ENCODE data around the gene CHN2.

CHN2 gene

GRCh38 chr7:29296421-29296820, 101.8 kb downstream of the CHN2 start:
- TF ChIP-seq, protein P1, sequence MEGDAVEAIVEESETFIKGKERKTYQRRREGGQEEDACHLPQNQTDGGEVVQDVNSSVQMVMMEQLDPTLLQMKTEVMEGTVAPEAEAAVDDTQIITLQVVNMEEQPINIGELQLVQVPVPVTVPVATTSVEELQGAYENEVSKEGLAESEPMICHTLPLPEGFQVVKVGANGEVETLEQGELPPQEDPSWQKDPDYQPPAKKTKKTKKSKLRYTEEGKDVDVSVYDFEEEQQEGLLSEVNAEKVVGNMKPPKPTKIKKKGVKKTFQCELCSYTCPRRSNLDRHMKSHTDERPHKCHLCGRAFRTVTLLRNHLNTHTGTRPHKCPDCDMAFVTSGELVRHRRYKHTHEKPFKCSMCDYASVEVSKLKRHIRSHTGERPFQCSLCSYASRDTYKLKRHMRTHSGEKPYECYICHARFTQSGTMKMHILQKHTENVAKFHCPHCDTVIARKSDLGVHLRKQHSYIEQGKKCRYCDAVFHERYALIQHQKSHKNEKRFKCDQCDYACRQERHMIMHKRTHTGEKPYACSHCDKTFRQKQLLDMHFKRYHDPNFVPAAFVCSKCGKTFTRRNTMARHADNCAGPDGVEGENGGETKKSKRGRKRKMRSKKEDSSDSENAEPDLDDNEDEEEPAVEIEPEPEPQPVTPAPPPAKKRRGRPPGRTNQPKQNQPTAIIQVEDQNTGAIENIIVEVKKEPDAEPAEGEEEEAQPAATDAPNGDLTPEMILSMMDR (IDR thresholded peaks at IDR 0.05; ENCODE audit: control extremely low read depth, extremely low read depth, low read depth, missing control alignments), result no peak
- DNase-seq (ENCODE audit: extremely low spot score), result no peak
- POLR2A ChIA-PET, result no interaction called here
- CTCF ChIA-PET, result interaction anchor here (1.1 kb wide), 2 partner anchors 23 to 42 kb away, joined by 3 read pairs; no protein-coding TSS in a partner anchor

- CTCF ChIA-PET, result no interaction called here
- DNase-seq (ENCODE audit: extremely low spot score), result no peak
- TF ChIP-seq, protein P1 (IDR thresholded peaks at IDR 0.05; ENCODE audit: control extremely low read depth, extremely low read depth, low read depth, missing control alignments), result no peak
- POLR2A ChIA-PET, result no interaction called here
Observed at GRCh38 chr7:29297194-29297890, 102.8 kb downstream of the CHN2 start.

DNA sequence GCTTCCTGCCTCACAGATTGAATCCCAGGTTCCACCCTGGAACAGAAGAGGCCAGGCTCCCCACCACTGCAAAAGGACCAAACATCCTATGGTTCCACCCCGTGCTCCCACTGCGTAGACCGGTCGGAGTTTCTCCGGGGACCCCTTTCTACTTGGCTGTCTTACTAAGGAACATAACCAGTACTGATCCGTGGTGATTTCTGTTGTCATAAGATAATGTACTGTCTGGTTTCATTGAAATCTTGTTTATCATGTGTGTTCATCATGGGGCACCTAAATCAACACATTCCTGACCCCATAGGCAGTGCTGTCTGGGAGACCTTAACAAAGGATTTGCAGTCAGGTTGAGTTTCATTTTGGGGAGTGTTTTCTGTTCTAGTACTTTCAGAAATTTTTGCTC, 104.5 kb downstream of the CHN2 start:
- no peak for DNase-seq (ENCODE audit: extremely low spot score)
- TF ChIP-seq, protein P1 (IDR thresholded peaks at IDR 0.05; ENCODE audit: control extremely low read depth, extremely low read depth, low read depth, missing control alignments), result no peak
- CTCF ChIA-PET, result no interaction called here
- POLR2A ChIA-PET, result no interaction called here

DNA sequence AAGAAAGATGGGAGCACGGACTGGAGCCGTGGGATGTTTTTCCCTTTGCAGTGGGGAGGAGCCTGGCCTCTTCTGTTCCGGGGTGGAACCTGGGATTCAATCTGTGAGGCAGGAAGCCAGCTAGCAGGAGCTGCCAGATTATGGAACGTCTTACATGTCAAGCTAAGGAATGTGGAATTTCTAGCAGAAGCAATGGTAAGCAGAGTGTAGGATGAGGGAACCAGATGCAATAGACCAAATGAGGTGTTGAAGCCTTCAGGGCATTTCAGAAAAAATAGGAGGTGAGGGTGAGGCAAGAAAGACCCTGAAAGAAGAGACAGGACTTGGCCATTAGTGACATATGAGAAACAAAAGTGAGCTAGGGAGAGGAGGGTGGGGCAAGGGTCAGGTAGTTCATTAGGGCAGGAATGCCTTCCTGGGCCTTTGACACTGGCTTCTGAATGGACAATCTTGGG, 105.5 kb downstream of the CHN2 start:
- DNase-seq (ENCODE audit: extremely low spot score), result no peak
- ChIA-PET CTCF (interaction anchor here (1.5 kb wide), 1 partner anchor 19 kb away, joined by 3 read pairs; no protein-coding TSS in a partner anchor), POLR2A (no interaction called here)
- TF ChIP-seq, protein P1 (IDR thresholded peaks at IDR 0.05; ENCODE audit: control extremely low read depth, extremely low read depth, low read depth, missing control alignments), result no peak

DNA sequence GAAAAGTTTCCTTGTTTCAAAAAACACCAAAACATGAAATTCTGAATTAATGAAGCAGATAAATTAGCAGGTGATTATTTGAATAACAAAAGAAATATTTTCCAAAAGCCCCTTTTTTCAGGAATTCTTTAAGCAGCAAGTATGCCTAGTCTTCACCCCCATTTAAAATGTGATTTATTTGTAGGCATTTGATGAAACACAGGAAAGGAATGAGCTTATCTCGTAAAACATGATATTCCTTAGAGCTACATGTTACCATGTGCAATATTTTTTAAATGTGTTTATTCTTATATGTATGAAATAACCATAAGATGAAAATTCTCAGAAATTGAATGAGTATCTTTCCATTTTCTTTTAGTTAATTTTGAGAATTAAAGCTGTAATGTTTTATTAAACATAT, 106.1 kb downstream of the CHN2 start:
- TF ChIP-seq, protein P1 (IDR thresholded peaks at IDR 0.05; ENCODE audit: control extremely low read depth, extremely low read depth, low read depth, missing control alignments), result no peak
- no peak for DNase-seq (ENCODE audit: extremely low spot score)
- ChIA-PET POLR2A (no interaction called here), CTCF (interaction anchor here (1.5 kb wide), 1 partner anchor 18 kb away, joined by 3 read pairs; no protein-coding TSS in a partner anchor)

DNA sequence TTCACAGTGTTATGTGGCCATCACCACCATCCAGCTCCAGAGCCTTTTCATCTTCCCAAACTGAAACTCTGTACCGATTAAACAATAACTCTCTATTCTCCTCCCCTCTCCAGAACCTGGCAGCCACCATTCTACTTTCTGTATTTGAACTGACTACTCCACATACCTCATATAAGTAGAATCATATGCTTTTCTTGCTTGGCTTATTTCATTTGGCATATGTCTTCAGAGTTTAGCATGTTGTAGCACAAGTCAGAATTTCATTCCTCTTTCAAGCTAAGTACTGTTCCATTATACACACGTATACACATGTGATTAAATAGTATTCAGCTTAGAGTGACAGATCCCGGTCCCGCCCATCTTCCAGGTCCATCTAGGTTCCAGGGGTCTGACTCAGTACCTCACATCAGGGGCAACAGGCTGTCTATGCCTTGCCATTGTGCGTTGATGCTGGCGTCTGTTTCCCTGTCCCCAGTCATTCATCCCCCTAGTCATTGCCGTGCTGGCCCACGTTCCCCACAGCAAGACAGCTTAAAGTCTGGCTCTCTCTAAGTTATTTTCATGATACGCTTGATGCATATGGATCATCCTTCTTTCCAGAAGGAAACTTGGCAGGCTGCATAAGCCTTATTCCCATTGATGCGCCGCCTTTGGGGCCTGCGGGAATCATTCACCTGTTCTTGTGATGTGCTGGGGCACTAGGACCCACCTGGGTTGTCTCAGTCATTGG, 108.3 kb downstream of the CHN2 start:
- POLR2A ChIA-PET, result no interaction called here
- DNase-seq (ENCODE audit: extremely low spot score), result no peak
- CTCF ChIA-PET, result no interaction called here
- TF ChIP-seq, protein P1 (IDR thresholded peaks at IDR 0.05; ENCODE audit: control extremely low read depth, extremely low read depth, low read depth, missing control alignments), result no peak

Measured in GM10248 (cell line).